Activated CD8-positive, alpha-beta T cell treated with anti-CD3 and anti-CD28 coated beads for 36 hours (primary cell): Measurements from ENCODE around the gene AP4M1. TPM values are rescaled to one million over a fixed set of nuclear protein-coding genes. Genes with fewer than 3 reads are reported as not detected.

ENCODE experiments used
- ATAC-seq: fragments of 200-7000 bp; cut with Tn5 transposase; one replicate; pipeline ENCODE4 v1.10.0; 2021; ENCODE audit warnings: mild to moderate bottlenecking, moderate library complexity
- CTCF ChIA-PET: fragments of 350-600 bp; sonication (Branson Sonifier 250); formaldehyde crosslinking; loops from one replicate; lab custom pipeline; 2021; ENCODE audit warnings: antibody characterized with exemption; lab: Charles Lee
- POLR2A ChIA-PET: fragments of 350-600 bp; sonication (Branson Sonifier 250); formaldehyde crosslinking; loops from one replicate; lab custom pipeline; 2021; ENCODE audit warnings: antibody characterized with exemption; lab: Charles Lee
- DNase-seq: peaks from one replicate; pipeline ENCODE4 v3.0.0-alpha.2; 2020
- H3K27ac Mint-ChIP-seq: one replicate; pipeline ENCODE4 v1.8.0; 2021; ENCODE audit warnings: mild to moderate bottlenecking, mixed read lengths
- H3K27me3 Mint-ChIP-seq: one replicate; pipeline ENCODE4 v1.8.0; 2021; ENCODE audit warnings: mixed read lengths
- H3K36me3 Mint-ChIP-seq: one replicate; pipeline ENCODE4 v1.8.0; 2021; ENCODE audit warnings: low read depth, mixed read lengths
- H3K4me1 Mint-ChIP-seq: one replicate; pipeline ENCODE4 v1.8.0; 2021; ENCODE audit warnings: low read depth, mixed read lengths
- H3K4me3 Mint-ChIP-seq: one replicate; pipeline ENCODE4 v1.8.0; 2021; ENCODE audit warnings: mild to moderate bottlenecking, moderate library complexity, mixed read lengths
- H3K9me3 Mint-ChIP-seq: one replicate; pipeline ENCODE4 v1.8.0; 2021; ENCODE audit warnings: mixed read lengths
- intact Hi-C: fragments of 100-400 bp; cut with micrococcal nuclease; formaldehyde crosslinking; loops from one replicate; pipeline ENCODE4 v1.10.0; 2022
- total RNA-seq, 2 experiments: library from RNA; stranded (reverse); gene quantifications; one replicate each; pipeline ENCODE4 v1.2.3, GENCODE V29; 2021
- TF ChIP-seq, protein P1 (sequence below): fragments of 200-600 bp; IDR thresholded peaks from one replicate; pipeline ENCODE4 v1.8.0; 2022; ENCODE audit warnings: antibody characterized with exemption, mild to moderate bottlenecking

Gene AP4M1
- total RNA-seq, 2 experiments from 2014 or later = 9.8 to 10.9 TPM

DNA sequence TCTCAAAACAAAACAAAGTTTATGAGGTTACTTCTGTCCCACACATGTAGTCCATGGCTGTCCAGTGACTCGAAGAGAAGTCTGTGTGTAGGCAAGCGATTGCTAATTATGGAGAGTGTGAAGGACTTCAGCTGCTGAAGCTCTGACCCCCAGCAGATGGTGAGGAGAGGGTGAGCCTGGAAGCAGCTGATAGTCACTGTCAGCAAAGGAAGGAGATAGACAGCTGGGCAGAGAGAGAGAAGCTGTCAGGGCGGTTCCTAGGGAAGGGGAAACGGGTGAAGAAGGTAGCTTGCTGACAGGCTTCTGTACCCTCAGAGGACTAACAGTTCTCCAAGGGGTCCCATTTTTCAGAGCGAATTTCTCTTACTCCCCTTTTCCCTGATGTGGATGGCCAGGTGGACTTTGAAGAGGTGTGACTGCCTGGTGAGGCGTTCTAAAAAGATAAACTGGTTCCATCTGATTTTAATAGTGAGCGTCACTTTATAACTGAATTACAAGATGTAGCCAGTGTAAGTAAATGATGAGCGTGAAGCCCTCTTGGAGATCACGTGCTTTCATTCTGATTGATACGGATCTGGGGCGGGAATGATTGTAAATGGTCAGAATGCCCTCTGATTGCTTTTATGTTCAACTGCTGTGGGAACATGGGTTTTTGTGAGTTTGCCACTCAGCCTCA, 39.8 kb upstream of the AP4M1 start:
- ChIA-PET CTCF (interaction anchor here (1.2 kb wide), 1 partner anchor 69 kb away, joined by 3 read pairs; no protein-coding TSS in a partner anchor), POLR2A (interaction anchor here (0.6 to 1.0 kb wide), 2 partner anchors 12 to 19 kb away, joined by 3 read pairs; partner anchors contain the start of gene ZSCAN21)
- H3K36me3 Mint-ChIP-seq = peaks cover 19% of the 10 kb centered on the region
- H3K4me1 Mint-ChIP-seq = no peaks in the 10 kb centered on the region
- H3K27ac Mint-ChIP-seq = no peak overlapping the region
- intact Hi-C loops = no loop called here
- ATAC-seq (no peak), DNase-seq (no peak)
- H3K9me3 Mint-ChIP-seq = no peaks in the 10 kb centered on the region
- no peaks in the 10 kb centered on the region for H3K27me3 Mint-ChIP-seq
- TF ChIP-seq, protein P1, sequence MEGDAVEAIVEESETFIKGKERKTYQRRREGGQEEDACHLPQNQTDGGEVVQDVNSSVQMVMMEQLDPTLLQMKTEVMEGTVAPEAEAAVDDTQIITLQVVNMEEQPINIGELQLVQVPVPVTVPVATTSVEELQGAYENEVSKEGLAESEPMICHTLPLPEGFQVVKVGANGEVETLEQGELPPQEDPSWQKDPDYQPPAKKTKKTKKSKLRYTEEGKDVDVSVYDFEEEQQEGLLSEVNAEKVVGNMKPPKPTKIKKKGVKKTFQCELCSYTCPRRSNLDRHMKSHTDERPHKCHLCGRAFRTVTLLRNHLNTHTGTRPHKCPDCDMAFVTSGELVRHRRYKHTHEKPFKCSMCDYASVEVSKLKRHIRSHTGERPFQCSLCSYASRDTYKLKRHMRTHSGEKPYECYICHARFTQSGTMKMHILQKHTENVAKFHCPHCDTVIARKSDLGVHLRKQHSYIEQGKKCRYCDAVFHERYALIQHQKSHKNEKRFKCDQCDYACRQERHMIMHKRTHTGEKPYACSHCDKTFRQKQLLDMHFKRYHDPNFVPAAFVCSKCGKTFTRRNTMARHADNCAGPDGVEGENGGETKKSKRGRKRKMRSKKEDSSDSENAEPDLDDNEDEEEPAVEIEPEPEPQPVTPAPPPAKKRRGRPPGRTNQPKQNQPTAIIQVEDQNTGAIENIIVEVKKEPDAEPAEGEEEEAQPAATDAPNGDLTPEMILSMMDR = no peak
- H3K4me3 Mint-ChIP-seq = no peak overlapping the region

DNA sequence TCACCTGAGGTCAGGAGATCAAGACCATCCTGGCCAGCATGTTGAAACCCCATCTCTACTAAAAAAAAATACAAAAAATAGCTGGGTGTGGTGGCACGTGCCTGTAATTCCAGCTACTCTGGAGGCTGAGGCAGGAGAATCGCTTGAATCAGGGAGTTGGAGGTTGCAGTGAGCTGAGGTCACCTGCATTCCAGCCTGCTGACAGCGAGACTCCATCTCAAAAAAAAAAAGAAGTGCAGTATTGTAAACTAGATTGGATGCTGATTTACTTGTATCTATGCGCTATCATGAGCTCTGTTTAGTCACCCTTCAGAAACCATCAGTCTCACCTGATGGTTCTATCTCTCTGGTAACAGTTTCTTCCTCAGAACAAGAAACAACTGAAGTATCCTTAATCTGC, 38.1 kb upstream of the AP4M1 start:
- DNase-seq (no peak), ATAC-seq (no peak)
- H3K9me3 Mint-ChIP-seq = no peaks in the 10 kb centered on the region
- TF ChIP-seq, protein P1 = no peak
- H3K27ac Mint-ChIP-seq = no peak overlapping the region
- H3K27me3 Mint-ChIP-seq = no peaks in the 10 kb centered on the region
- CTCF ChIA-PET = interaction anchor here (1.0 to 1.7 kb wide), 3 partner anchors 11 to 73 kb away, joined by 3 to 6 read pairs (median 3); no protein-coding TSS in a partner anchor
- intact Hi-C loops = no loop called here
- H3K36me3 Mint-ChIP-seq = peaks cover 28% of the 10 kb centered on the region
- H3K4me3 Mint-ChIP-seq = no peak overlapping the region
- POLR2A ChIA-PET = interaction anchor here (0.6 to 1.1 kb wide), 3 partner anchors 11 to 37 kb away, joined by 3 to 4 read pairs (median 3); no protein-coding TSS in a partner anchor
- H3K4me1 Mint-ChIP-seq = no peaks in the 10 kb centered on the region

DNA sequence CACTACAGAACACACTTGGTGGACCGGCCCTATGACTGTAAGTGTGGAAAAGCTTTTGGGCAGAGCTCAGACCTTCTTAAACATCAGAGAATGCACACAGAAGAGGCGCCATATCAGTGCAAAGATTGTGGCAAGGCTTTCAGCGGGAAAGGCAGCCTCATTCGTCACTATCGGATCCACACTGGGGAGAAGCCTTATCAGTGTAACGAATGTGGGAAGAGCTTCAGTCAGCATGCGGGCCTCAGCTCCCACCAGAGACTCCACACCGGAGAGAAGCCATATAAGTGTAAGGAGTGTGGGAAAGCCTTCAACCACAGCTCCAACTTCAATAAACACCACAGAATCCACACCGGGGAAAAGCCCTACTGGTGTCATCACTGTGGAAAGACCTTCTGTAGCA, 37.3 kb upstream of the AP4M1 start:
- TF ChIP-seq, protein P1 = no peak
- no peak for DNase-seq
- intact Hi-C loops = no loop called here
- H3K9me3 Mint-ChIP-seq = no peaks in the 10 kb centered on the region
- ChIA-PET POLR2A (interaction anchor here (0.6 to 1.1 kb wide), 3 partner anchors 11 to 13 kb away, joined by 3 to 4 read pairs (median 3); no protein-coding TSS in a partner anchor), CTCF (interaction anchor here (1.0 to 1.7 kb wide), 3 partner anchors 12 to 74 kb away, joined by 3 to 6 read pairs (median 3); no protein-coding TSS in a partner anchor)
- H3K27me3 Mint-ChIP-seq = no peaks in the 10 kb centered on the region
- H3K4me1 Mint-ChIP-seq = no peaks in the 10 kb centered on the region
- peaks cover 28% of the 10 kb centered on the region for H3K36me3 Mint-ChIP-seq
- no peak for ATAC-seq
- H3K27ac Mint-ChIP-seq = no peak overlapping the region
- no peak overlapping the region for H3K4me3 Mint-ChIP-seq

DNA sequence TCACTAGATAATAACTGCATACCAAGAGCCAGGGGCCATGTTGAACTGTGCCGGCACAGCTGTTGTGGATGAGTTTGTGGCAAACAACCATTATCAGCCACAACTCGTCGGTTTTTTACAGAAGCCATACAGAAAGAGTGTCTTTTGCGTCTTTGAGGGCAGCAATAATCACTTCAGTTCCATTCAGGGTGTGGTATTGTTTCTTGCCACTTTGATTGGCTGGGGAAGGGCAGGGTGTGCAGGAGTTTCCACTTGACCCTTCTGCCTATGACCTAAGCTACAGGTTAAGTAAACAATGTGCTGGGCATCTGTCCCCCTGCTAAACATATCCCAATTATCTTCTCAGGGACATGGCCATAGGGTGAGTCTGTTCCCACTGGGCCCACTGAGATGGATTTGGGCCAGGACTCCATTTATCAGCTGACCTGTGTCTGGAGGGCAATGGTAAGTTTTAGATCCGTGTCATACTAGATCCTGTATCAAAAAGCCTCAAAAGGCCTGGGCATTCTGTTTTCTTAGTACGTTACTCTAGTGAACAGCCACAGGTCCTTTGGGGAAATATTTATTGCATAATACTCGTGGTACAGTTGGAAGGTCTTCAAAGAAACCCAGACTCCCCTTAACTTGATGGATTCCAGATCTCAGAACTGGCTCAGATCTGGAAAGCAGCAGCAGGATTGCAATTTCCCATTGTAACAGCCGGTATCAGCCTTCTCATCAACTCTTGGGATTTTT, 35.8 kb upstream of the AP4M1 start:
- H3K9me3 Mint-ChIP-seq = peaks cover 5% of the 10 kb centered on the region
- no peak overlapping the region for H3K4me3 Mint-ChIP-seq
- H3K27me3 Mint-ChIP-seq = no peaks in the 10 kb centered on the region
- intact Hi-C loops = no loop called here
- ChIA-PET POLR2A (interaction anchor here (1.2 kb wide), 1 partner anchor 10 kb away, joined by 5 read pairs; no protein-coding TSS in a partner anchor), CTCF (no interaction called here)
- H3K4me1 Mint-ChIP-seq = no peaks in the 10 kb centered on the region
- DNase-seq (no peak), ATAC-seq (no peak)
- H3K27ac Mint-ChIP-seq = no peak overlapping the region
- TF ChIP-seq, protein P1 = no peak
- peaks cover 36% of the 10 kb centered on the region for H3K36me3 Mint-ChIP-seq
